GM21390 (cell line): ENCODE data around the gene NAMPT.
A peak's percentile ranks its signal among the peaks of the same experiment; 100 is the strongest.
"Not testable (repeated sequence)": the region's sequence is repeated elsewhere in the genome, so short reads cannot be mapped to it uniquely, and the experiment has no call there.

Experiments used
- ATAC-seq: cut with Tn5 transposase; IDR thresholded peaks from one replicate; pipeline ENCODE4 v1.9.1; 2021; ENCODE audit not compliant: unreplicated experiment

NAMPT gene

GRCh38 chr7:106305732-106306131 lies 20.9 kb upstream of the NAMPT start:
- ATAC-seq, result no peak

- no peak for ATAC-seq
Measured at GRCh38 chr7:106304568-106304967, 19.8 kb upstream of the NAMPT start.

GRCh38 chr7:106298631-106299030 lies 13.8 kb upstream of the NAMPT start:
- ATAC-seq, result not testable (repeated sequence)

- ATAC-seq, result not testable (repeated sequence)
Measured at GRCh38 chr7:106298155-106298554, 13.4 kb upstream of the NAMPT start.

- no peak for ATAC-seq
Measured at GRCh38 chr7:106294334-106294733, 9.6 kb upstream of the NAMPT start.

GRCh38 chr7:106291247-106291646 lies 6.5 kb upstream of the NAMPT start:
- no peak for ATAC-seq

- ATAC-seq, result no peak
Measured at GRCh38 chr7:106290319-106290718, 5.5 kb upstream of the NAMPT start.

- no peak for ATAC-seq
Measured at GRCh38 chr7:106289848-106290247, 5.1 kb upstream of the NAMPT start.

GRCh38 chr7:106288263-106288662 lies 3.5 kb upstream of the NAMPT start:
- no peak for ATAC-seq

- no peak for ATAC-seq
Measured at GRCh38 chr7:106287786-106288185, 3.0 kb upstream of the NAMPT start.

GRCh38 chr7:106285855-106286492 lies 1.2 kb upstream of the NAMPT start:
- ATAC-seq, result peak; percentile 35

GRCh38 chr7:106285051-106285854 lies 470 bp upstream of the NAMPT start:
- peak; percentile 76 for ATAC-seq

GRCh38 chr7:106283831-106284713 lies 711 bp downstream of the NAMPT start:
- ATAC-seq, result peak; percentile 25

GRCh38 chr7:106283501-106283830 lies 1.3 kb downstream of the NAMPT start:
- no peak for ATAC-seq

- ATAC-seq, result no peak
Measured at GRCh38 chr7:106282852-106283251, 1.9 kb downstream of the NAMPT start.

GRCh38 chr7:106282390-106282789 lies 2.4 kb downstream of the NAMPT start:
- no peak for ATAC-seq

- ATAC-seq, result no peak
Measured at GRCh38 chr7:106281585-106282318, 3.0 kb downstream of the NAMPT start.

GRCh38 chr7:106281127-106281526 lies 3.7 kb downstream of the NAMPT start:
- ATAC-seq, result no peak

- ATAC-seq, result no peak
Measured at GRCh38 chr7:106279425-106280197, 5.2 kb downstream of the NAMPT start.

- no peak for ATAC-seq
Measured at GRCh38 chr7:106278695-106279094, 6.1 kb downstream of the NAMPT start.
